Activated naive CD8-positive, alpha-beta T cell treated with anti-CD3 and anti-CD28 coated beads for 36 hours (primary cell): Measurements from ENCODE around the gene ANKRD6. TPM values are rescaled to one million over a fixed set of nuclear protein-coding genes. Genes with fewer than 3 reads are reported as not detected.

ENCODE experiments used
- total RNA-seq, 2 experiments: library from RNA; stranded (reverse); gene quantifications; one replicate each; pipeline ENCODE4 v1.2.3, GENCODE V29; 2021

The ANKRD6 gene
- total RNA-seq, 2 experiments from 2014 or later = 2.0 to 2.2 TPM

Other genes with a start within 250 kb of the ANKRD6 start
- gene GABRR1, start 215.8 kb upstream of the ANKRD6 start, total RNA-seq = not detected
- gene GABRR2, start 117.9 kb upstream of the ANKRD6 start, total RNA-seq = under 1 TPM in 1 of 2 experiments, not detected in 1; 0.12 TPM
- 10 to 100 TPM; 28.8 to 29.0 TPM for gene UBE2J1, start 80.4 kb upstream of the ANKRD6 start, total RNA-seq
- gene RRAGD, start 20.9 kb upstream of the ANKRD6 start, total RNA-seq = 10 to 100 TPM; 14.8 to 16.0 TPM
- gene LYRM2, start 205.6 kb downstream of the ANKRD6 start, total RNA-seq = 10 to 100 TPM; 31.6 to 32.3 TPM